Hepatocyte (in vitro differentiated cells): ENCODE measurements around the gene FAM209A. TPM values are rescaled to one million over a fixed set of nuclear protein-coding genes. Genes with fewer than 3 reads are reported as not detected.
"Not testable (repeated sequence)": the region's sequence is repeated elsewhere in the genome, so short reads cannot be mapped to it uniquely, and the experiment has no call there.

Experiments
- DNase-seq: peaks from one replicate; pipeline ENCODE4 v3.0.0-alpha.2; 2016; ENCODE audit warnings: low spot score
- H2AFZ ChIP-seq: fragments of 200-600 bp; sonication (generic); 2 replicates; pipeline ENCODE4 v1.6.0; 2016; ENCODE audit warnings: antibody characterized with exemption, mild to moderate bottlenecking
- H3K27ac ChIP-seq: fragments of 200-600 bp; sonication (generic); 2 replicates; pipeline ENCODE4 v1.5.1; 2016; ENCODE audit warnings: mild to moderate bottlenecking
- H3K27me3 ChIP-seq: fragments of 200-600 bp; sonication (generic); 2 replicates; pipeline ENCODE4 v1.6.1; 2016
- H3K36me3 ChIP-seq: fragments of 200-600 bp; sonication (generic); replicated peaks from 2 replicates; pipeline ENCODE4 v1.5.1; 2016; ENCODE audit warnings: low read depth; ENCODE audit not compliant: insufficient read depth
- H3K4me1 ChIP-seq: fragments of 200-600 bp; sonication (generic); 2 replicates; pipeline ENCODE4 v1.5.1; 2016; ENCODE audit warnings: mild to moderate bottlenecking, moderate library complexity; ENCODE audit not compliant: insufficient read depth
- H3K4me2 ChIP-seq: fragments of 200-600 bp; sonication (generic); 2 replicates; pipeline ENCODE4 v1.6.0; 2016
- H3K4me3 ChIP-seq: fragments of 200-600 bp; sonication (generic); 2 replicates; pipeline ENCODE4 v1.5.1; 2016; ENCODE audit warnings: mild to moderate bottlenecking
- H3K79me2 ChIP-seq: fragments of 200-600 bp; sonication (generic); 2 replicates; pipeline ENCODE4 v1.6.0; 2017; ENCODE audit warnings: mild to moderate bottlenecking
- H3K9me2 ChIP-seq: fragments of 200-600 bp; sonication (generic); replicated peaks from 2 replicates; pipeline ENCODE4 v1.6.0; 2017; ENCODE audit warnings: mild to moderate bottlenecking; ENCODE audit not compliant: insufficient read depth
- H3K9me3 ChIP-seq: fragments of 200-600 bp; sonication (generic); 2 replicates; pipeline ENCODE4 v1.5.1; 2016; ENCODE audit warnings: low read depth, mild to moderate bottlenecking
- H4K20me1 ChIP-seq: fragments of 200-600 bp; sonication (generic); 2 replicates; pipeline ENCODE4 v1.6.0; 2016; ENCODE audit warnings: mild to moderate bottlenecking; ENCODE audit not compliant: insufficient read depth, poor library complexity, severe bottlenecking
- CTCF ChIP-seq: fragments of 200-600 bp; sonication (generic); IDR thresholded peaks from 2 replicates; pipeline ENCODE4 v1.5.1; 2016; ENCODE audit warnings: antibody characterized with exemption, mild to moderate bottlenecking; ENCODE audit not compliant: poor library complexity
- EZH2 ChIP-seq: fragments of 200-600 bp; sonication (generic); IDR thresholded peaks from 2 replicates; pipeline ENCODE4 v1.6.1; 2016; ENCODE audit warnings: antibody characterized with exemption, mild to moderate bottlenecking, borderline replicate concordance
- EZH2phosphoT487 ChIP-seq: fragments of 200-600 bp; sonication (generic); IDR thresholded peaks from one replicate; pipeline ENCODE4 v1.6.1; 2018; ENCODE audit warnings: antibody characterized with exemption, mild to moderate bottlenecking, low read depth, moderate library complexity; ENCODE audit not compliant: unreplicated experiment, severe bottlenecking
- WGBS: methylation state at CpG from one replicate; pipeline ENCODE4 v1.1.6; 2016; ENCODE audit warnings: low lambda C conversion rate; ENCODE audit errors: missing lambda C conversion rate; 5-methylcytosine and 5-hydroxymethylcytosine counted together
- polyA plus RNA-seq: library from polyadenylated mRNA; unstranded; fragments of >200 nt; fragmentation: Nextera tagmentation; extraction: Ambion mirVana; gene quantifications from 2 replicates; pipeline ENCODE4 v1.2.1, GENCODE V29; 2016
- total RNA-seq: library from RNA; depleted of rRNA; stranded (reverse); fragments of >200 nt; gene quantifications from 2 replicates; pipeline ENCODE4 v1.2.3, GENCODE V29; 2014

The FAM209A gene
- total and polyA plus RNA-seq, 2 experiments from 2014 or later: not detected

- Histone ChIP-seq H3K9me2 (no peaks in the 10 kb centered on the region), H3K79me2 (no peaks in the 10 kb centered on the region), H3K4me1 (no peaks in the 10 kb centered on the region), H3K4me3 (no peak overlapping the region), H3K36me3 (no peaks in the 10 kb centered on the region), H4K20me1 (no peaks in the 10 kb centered on the region), H2AFZ (no peak overlapping the region), H3K4me2 (no peak overlapping the region), H3K27ac (no peak overlapping the region), H3K9me3 (peaks cover 5% of the 10 kb centered on the region), H3K27me3 (no peaks in the 10 kb centered on the region)
- DNase-seq: no peak
- TF ChIP-seq EZH2phosphoT487 (no peak), CTCF (no peak), EZH2 (no peak)
- 95% methylated on average over 10 of the region's 10 CpGs for WGBS
These were observed 5.7 kb upstream of the FAM209A start for GRCh38 chr20:56518721-56519398.

GRCh38 chr20:56519551-56519950 lies 5.0 kb upstream of the FAM209A start:
- Histone ChIP-seq H2AFZ (no peak overlapping the region), H3K4me3 (no peak overlapping the region), H3K27me3 (no peaks in the 10 kb centered on the region), H3K4me1 (no peaks in the 10 kb centered on the region), H3K9me3 (peaks cover 5% of the 10 kb centered on the region), H3K9me2 (no peaks in the 10 kb centered on the region), H3K27ac (no peak overlapping the region), H3K36me3 (no peaks in the 10 kb centered on the region), H3K4me2 (no peak overlapping the region), H3K79me2 (no peaks in the 10 kb centered on the region), H4K20me1 (no peaks in the 10 kb centered on the region)
- 97% methylated on average over 10 of the region's 10 CpGs for WGBS
- DNase-seq: no peak
- TF ChIP-seq EZH2phosphoT487 (no peak), EZH2 (no peak), CTCF (no peak)

GRCh38 chr20:56520180-56520579 lies 4.4 kb upstream of the FAM209A start:
- H3K4me1 ChIP-seq: no peaks in the 10 kb centered on the region
- 98% methylated on average over 10 of the region's 10 CpGs for WGBS
- TF ChIP-seq CTCF (no peak), EZH2 (no peak), EZH2phosphoT487 (no peak)
- no peak overlapping the region for H3K27ac ChIP-seq
- DNase-seq: no peak
- no peaks in the 10 kb centered on the region for H3K27me3 ChIP-seq
- no peaks in the 10 kb centered on the region for H3K79me2 ChIP-seq
- H3K9me2 ChIP-seq: no peaks in the 10 kb centered on the region
- H3K9me3 ChIP-seq: peaks cover 5% of the 10 kb centered on the region
- no peak overlapping the region for H3K4me3 ChIP-seq
- no peaks in the 10 kb centered on the region for H3K36me3 ChIP-seq
- H3K4me2 ChIP-seq: no peak overlapping the region
- no peak overlapping the region for H2AFZ ChIP-seq
- H4K20me1 ChIP-seq: no peaks in the 10 kb centered on the region

GRCh38 chr20:56520746-56521354 lies 3.7 kb upstream of the FAM209A start:
- not testable (repeated sequence) for H3K36me3 ChIP-seq, H3K9me3 ChIP-seq, H3K27ac ChIP-seq, H3K79me2 ChIP-seq, H3K9me2 ChIP-seq, DNase-seq, H4K20me1 ChIP-seq, H3K4me1 ChIP-seq, H2AFZ ChIP-seq, H3K27me3 ChIP-seq, H3K4me2 ChIP-seq, H3K4me3 ChIP-seq
- whole genome bisulfite sequencing: 95% methylated on average over 13 of the region's 13 CpGs
